ENCODE measurements around the gene SLC4A11. TPM values are rescaled to one million over a fixed set of nuclear protein-coding genes. Genes with fewer than 3 reads are reported as not detected.

The SLC4A11 gene
- total RNA-seq, 4 donors from 2014 or later, result 2.0 to 3.3 (median 2.3) TPM

- H3K36me3 ChIP-seq, result no peaks in the 10 kb centered on the region
- in situ Hi-C loops (cut with MboI; ENCODE audit: low sequenced_read_pairs in 4 of 4), result no loop called here
- H3K9me3 ChIP-seq, result no peaks in the 10 kb centered on the region
- no peak overlapping the region for H3K4me3 ChIP-seq
- no peak for DNase-seq
- peak overlapping the region in 1 of 4 donors; percentile 70 for H3K27ac ChIP-seq
- ATAC-seq, result no peak
- H3K4me1 ChIP-seq, result peaks cover 27% of the 10 kb centered on the region in 2 donors
- no peak for TF ChIP-seq POLR2A (IDR thresholded peaks at IDR 0.05)
- intact Hi-C loops (cut with DNase I; ENCODE audit: low total_unique reads), result loop anchor here (5.0 kb wide), 2 partner anchors 52 to 103 kb away; no protein-coding TSS in a partner anchor
- H3K27me3 ChIP-seq, result no peaks in the 10 kb centered on the region
These were observed 14.1 kb downstream of the SLC4A11 start for GRCh38 chr20:3224681-3225421.

DNA sequence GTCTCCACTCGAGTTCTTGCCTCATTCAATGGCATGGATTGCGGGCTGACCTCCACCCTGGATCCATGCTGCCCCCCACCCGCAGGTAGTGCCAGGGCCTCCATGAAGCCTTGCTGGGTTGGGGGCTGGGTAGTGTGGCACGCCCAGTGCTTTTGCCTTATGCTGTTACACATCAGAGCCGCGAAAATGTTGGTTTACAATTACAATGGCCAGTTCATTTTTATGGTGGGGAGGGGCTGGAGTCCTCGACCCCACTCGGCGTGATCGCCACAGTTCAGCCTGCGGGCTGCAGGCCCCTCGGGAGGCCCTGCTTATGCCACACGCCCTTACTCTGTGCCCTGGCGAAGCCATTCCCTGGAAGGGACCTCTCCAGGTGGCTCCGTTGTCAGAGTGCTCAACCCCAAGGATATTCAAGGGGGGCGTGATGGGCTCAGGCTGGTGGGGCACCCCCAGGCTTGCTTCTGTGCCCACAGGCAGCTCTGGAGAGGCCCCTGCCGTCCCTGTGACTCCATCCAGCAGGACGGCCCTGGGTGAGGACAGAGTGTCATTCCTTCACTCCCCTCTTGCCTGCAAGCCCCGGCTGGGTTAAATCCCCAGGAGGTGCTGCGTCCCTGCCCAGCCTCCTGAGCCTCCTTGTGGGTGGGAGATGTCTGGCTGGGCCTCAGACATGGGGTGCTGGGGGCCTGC lies 14.9 kb downstream of the SLC4A11 start:
- no peak for DNase-seq
- H3K4me3 ChIP-seq, result no peak overlapping the region
- no peaks in the 10 kb centered on the region for H3K9me3 ChIP-seq
- H3K36me3 ChIP-seq, result no peaks in the 10 kb centered on the region
- in situ Hi-C loops (cut with MboI; ENCODE audit: low sequenced_read_pairs in 4 of 4) (no loop called here), intact Hi-C loops (cut with DNase I; ENCODE audit: low total_unique reads) (loop anchor here (5.0 kb wide), 2 partner anchors 53 to 102 kb away; no protein-coding TSS in a partner anchor)
- no peaks in the 10 kb centered on the region for H3K27me3 ChIP-seq
- H3K27ac ChIP-seq, result peak overlapping the region in 3 of 4 donors; percentile 70 to 86 (median 78)
- peaks cover 27% of the 10 kb centered on the region in 2 donors for H3K4me1 ChIP-seq
- TF ChIP-seq POLR2A (IDR thresholded peaks at IDR 0.05), result no peak
- TF ChIP-seq, protein P1, sequence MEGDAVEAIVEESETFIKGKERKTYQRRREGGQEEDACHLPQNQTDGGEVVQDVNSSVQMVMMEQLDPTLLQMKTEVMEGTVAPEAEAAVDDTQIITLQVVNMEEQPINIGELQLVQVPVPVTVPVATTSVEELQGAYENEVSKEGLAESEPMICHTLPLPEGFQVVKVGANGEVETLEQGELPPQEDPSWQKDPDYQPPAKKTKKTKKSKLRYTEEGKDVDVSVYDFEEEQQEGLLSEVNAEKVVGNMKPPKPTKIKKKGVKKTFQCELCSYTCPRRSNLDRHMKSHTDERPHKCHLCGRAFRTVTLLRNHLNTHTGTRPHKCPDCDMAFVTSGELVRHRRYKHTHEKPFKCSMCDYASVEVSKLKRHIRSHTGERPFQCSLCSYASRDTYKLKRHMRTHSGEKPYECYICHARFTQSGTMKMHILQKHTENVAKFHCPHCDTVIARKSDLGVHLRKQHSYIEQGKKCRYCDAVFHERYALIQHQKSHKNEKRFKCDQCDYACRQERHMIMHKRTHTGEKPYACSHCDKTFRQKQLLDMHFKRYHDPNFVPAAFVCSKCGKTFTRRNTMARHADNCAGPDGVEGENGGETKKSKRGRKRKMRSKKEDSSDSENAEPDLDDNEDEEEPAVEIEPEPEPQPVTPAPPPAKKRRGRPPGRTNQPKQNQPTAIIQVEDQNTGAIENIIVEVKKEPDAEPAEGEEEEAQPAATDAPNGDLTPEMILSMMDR (IDR thresholded peaks at IDR 0.05 in 4 of 5, conservative IDR thresholded peaks at IDR 0.05 in 1 of 5), result no peak
- ATAC-seq, result no peak

GRCh38 chr20:3223651-3223993 lies 15.4 kb downstream of the SLC4A11 start:
- no peak for TF ChIP-seq POLR2A (IDR thresholded peaks at IDR 0.05)
- TF ChIP-seq, protein P1 (IDR thresholded peaks at IDR 0.05 in 4 of 5, conservative IDR thresholded peaks at IDR 0.05 in 1 of 5), result no peak
- H3K4me3 ChIP-seq, result no peak overlapping the region
- intact Hi-C loops (cut with DNase I; ENCODE audit: low total_unique reads), result loop anchor here (5.0 kb wide), 2 partner anchors 54 to 101 kb away; no protein-coding TSS in a partner anchor
- no peaks in the 10 kb centered on the region for H3K9me3 ChIP-seq
- ATAC-seq (peak in 1 of 2 donors; percentile 11), DNase-seq (no peak)
- H3K36me3 ChIP-seq, result no peaks in the 10 kb centered on the region
- H3K4me1 ChIP-seq, result peaks cover 29% of the 10 kb centered on the region in 2 donors
- no peaks in the 10 kb centered on the region for H3K27me3 ChIP-seq
- in situ Hi-C loops (cut with MboI; ENCODE audit: low sequenced_read_pairs in 4 of 4), result no loop called here
- peak overlapping the region; percentile 70 to 86 (median 81) for H3K27ac ChIP-seq

DNA sequence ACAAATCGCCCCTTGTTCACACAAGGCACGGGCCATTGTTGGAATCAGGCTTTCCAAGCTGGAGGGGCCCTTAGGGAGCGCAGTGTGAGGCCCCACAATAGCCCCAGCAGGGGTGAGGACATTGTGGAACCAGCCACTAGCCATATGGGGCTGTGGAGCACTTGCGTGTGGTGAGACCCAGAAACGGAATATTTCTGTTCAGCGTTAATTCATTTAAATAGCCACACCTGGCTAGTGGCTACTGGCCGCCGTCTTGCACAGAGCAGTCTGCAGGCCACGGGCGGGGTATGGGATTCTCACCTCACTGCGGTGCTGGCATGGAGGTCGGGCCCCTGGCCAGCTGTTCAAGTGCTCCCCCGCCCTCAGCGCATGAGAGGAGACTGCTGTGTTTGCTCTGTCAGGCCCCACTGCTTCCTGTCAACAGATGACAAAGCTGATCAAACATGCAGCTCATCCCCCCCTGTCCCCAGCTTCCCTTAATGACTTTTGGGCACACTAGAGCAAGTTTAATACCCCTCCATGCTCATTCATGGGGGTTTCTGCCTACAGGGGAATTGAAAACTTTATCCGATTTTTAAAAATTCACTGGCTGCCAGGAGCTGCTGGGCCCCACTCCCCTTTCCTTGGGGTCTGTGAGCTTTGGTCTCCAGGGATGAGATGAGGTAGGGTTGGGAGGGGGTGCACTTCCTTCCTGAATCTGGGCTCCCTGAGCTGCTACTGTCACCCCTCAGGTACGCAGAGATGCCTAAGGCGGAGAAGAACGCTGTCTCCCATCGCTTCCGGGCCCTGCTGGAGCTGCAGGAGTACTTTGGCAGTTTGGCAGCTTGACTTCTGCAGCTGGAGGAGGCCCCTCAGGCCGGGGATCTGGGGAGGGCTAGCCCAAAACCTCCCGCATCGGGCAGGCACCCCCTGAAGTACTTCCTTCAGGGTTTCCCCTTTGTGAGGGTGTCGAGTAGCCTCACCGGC lies 16.1 kb downstream of the SLC4A11 start:
- TF ChIP-seq, protein P1 (IDR thresholded peaks at IDR 0.05 in 4 of 5, conservative IDR thresholded peaks at IDR 0.05 in 1 of 5), result no peak
- TF ChIP-seq POLR2A (IDR thresholded peaks at IDR 0.05), result no peak
- intact Hi-C loops (cut with DNase I; ENCODE audit: low total_unique reads) (loop anchor here (5.0 kb wide), 2 partner anchors 54 to 101 kb away; no protein-coding TSS in a partner anchor), in situ Hi-C loops (cut with MboI; ENCODE audit: low sequenced_read_pairs in 4 of 4) (no loop called here)
- ATAC-seq (peak; percentile 49 to 56), DNase-seq (peak; percentile 60 to 66)
- no peaks in the 10 kb centered on the region for H3K9me3 ChIP-seq
- H3K4me1 ChIP-seq, result peaks cover 29 to 34% of the 10 kb centered on the region in 2 donors
- no peak overlapping the region for H3K4me3 ChIP-seq
- H3K27ac ChIP-seq, result peak overlapping the region; percentile 70 to 86 (median 81)
- no peaks in the 10 kb centered on the region for H3K27me3 ChIP-seq
- H3K36me3 ChIP-seq, result no peaks in the 10 kb centered on the region

Measured in gastrocnemius medialis (tissue), 4 donors.